Measurements from ENCODE around the gene CEP164. TPM values are rescaled to one million over a fixed set of nuclear protein-coding genes. Genes with fewer than 3 reads are reported as not detected.

The CEP164 gene
- total and polyA plus RNA-seq, 2 of the 8 experiments (the other 6 are each of a cell fraction or from before 2014, with no cell fraction given) = 8.4 to 20.8 TPM

- TF ChIP-seq NRF1 (IDR thresholded peaks at IDR 0.05; ENCODE audit: low read depth, low read length) (no peak), SIRT6 (IDR thresholded peaks at IDR 0.05; ENCODE audit: low read length) (no peak), SP1 (IDR thresholded peaks at IDR 0.05; ENCODE audit: low read depth, low read length) (no peak), HDAC6 (IDR thresholded peaks at IDR 0.05; ENCODE audit: low read depth, low read length) (no peak), ZNF274 (IDR thresholded peaks at IDR 0.05; ENCODE audit: borderline replicate concordance, extremely low read depth, low read length) (no peak), RNF2 (IDR thresholded peaks at IDR 0.05; ENCODE audit: borderline replicate concordance, low read depth, low read length, missing control alignments, poor library complexity, severe bottlenecking) (no peak)
These were observed 839 bp downstream of the CEP164 start (continued) for GRCh38 chr11:117328375-117329010.
